GM21360 (cell line): ENCODE results near the gene C4A.
"Not testable (repeated sequence)": the region's sequence is repeated elsewhere in the genome, so short reads cannot be mapped to it uniquely, and the experiment has no call there.

Source experiments
- ATAC-seq: cut with Tn5 transposase; IDR thresholded peaks from one replicate; pipeline ENCODE4 v1.9.1; 2021; ENCODE audit warnings: mild to moderate bottlenecking, moderate library complexity; ENCODE audit not compliant: unreplicated experiment

Gene C4A

GRCh38 chr6:31958741-31959739 is 22.8 kb upstream of the C4A start, which contains the start of the genes NELFE and SKIC2:
Gene NELFE, minus strand, starts transcription at chr6:31958971. Its CDS starts 525 bp downstream, at chr6:31958446.
Gene SKIC2, plus strand, starts transcription at chr6:31959175. Its CDS starts 18 bp downstream, at chr6:31959193.
- ATAC-seq = peak; percentile 94

GRCh38 chr6:31961616-31962015 is 20.2 kb upstream of the C4A start:
- no peak for ATAC-seq

GRCh38 chr6:31963921-31964320 is 17.9 kb upstream of the C4A start:
- no peak for ATAC-seq

GRCh38 chr6:31965700-31966099 is 16.2 kb upstream of the C4A start:
- no peak for ATAC-seq

GRCh38 chr6:31966506-31966905 is 15.4 kb upstream of the C4A start:
- ATAC-seq = no peak

- no peak for ATAC-seq
Observed at GRCh38 chr6:31966997-31967925, 14.6 kb upstream of the C4A start.

- no peak for ATAC-seq
Observed at GRCh38 chr6:31967926-31968320, 13.9 kb upstream of the C4A start.

- ATAC-seq = no peak
Observed at GRCh38 chr6:31968326-31968725, 13.5 kb upstream of the C4A start.

- ATAC-seq = no peak
Observed at GRCh38 chr6:31968791-31969711, 12.8 kb upstream of the C4A start.

GRCh38 chr6:31969712-31970603 is 11.9 kb upstream of the C4A start:
- no peak for ATAC-seq

- no peak for ATAC-seq
Observed at GRCh38 chr6:31970604-31971271, 11.1 kb upstream of the C4A start.

GRCh38 chr6:31971279-31971992 is 10.4 kb upstream of the C4A start:
- ATAC-seq = no peak

- ATAC-seq = peak; percentile 82
Observed at GRCh38 chr6:31971993-31972708, 9.7 kb upstream of the C4A start, which contains the start of gene DXO. Gene DXO, minus strand, starts transcription at chr6:31972138. Its CDS starts 463 bp downstream, at chr6:31971675.

- no peak for ATAC-seq
Observed at GRCh38 chr6:31972709-31973350, 9.0 kb upstream of the C4A start.

GRCh38 chr6:31976065-31976464 is 5.8 kb upstream of the C4A start:
- not testable (repeated sequence) for ATAC-seq

- no peak for ATAC-seq
Observed at GRCh38 chr6:31977816-31978431, 3.9 kb upstream of the C4A start.
